Endometrium (tissue), 2 donors: ENCODE results near the gene CD36.

Experiments
- FAIRE-seq: peaks from 2 replicates; lab custom pipeline; 2012; peaks lifted over from hg19 to GRCh38; lab: Jason Lieb, UNC
- donor health status: control.
- donor health status: control.

The CD36 gene

GRCh38 chr7:80705130-80705781 is 66.8 kb downstream of the CD36 start:
- no peak for FAIRE-seq

GRCh38 chr7:80707318-80707717 is 68.9 kb downstream of the CD36 start:
- no peak for FAIRE-seq

GRCh38 chr7:80708123-80708522 is 69.7 kb downstream of the CD36 start:
- FAIRE-seq, result no peak

- no peak for FAIRE-seq
These were observed 73.1 kb downstream of the CD36 start for GRCh38 chr7:80711531-80711930.

GRCh38 chr7:80719261-80719660 is 80.8 kb downstream of the CD36 start:
- FAIRE-seq, result no peak

- FAIRE-seq, result no peak
These were observed 81.7 kb downstream of the CD36 start for GRCh38 chr7:80720146-80720545.

- peak; percentile 15 for FAIRE-seq
These were observed 83.6 kb downstream of the CD36 start for GRCh38 chr7:80721883-80722615.

GRCh38 chr7:80722616-80723195 is 84.3 kb downstream of the CD36 start:
- FAIRE-seq, result no peak

- FAIRE-seq, result peak; percentile 8
These were observed 85.9 kb downstream of the CD36 start for GRCh38 chr7:80724249-80724871.

GRCh38 chr7:80725181-80725611 is 86.8 kb downstream of the CD36 start:
- no peak for FAIRE-seq
